HepG2 (cell line): ENCODE results near the gene MAP3K9. TPM values are rescaled to one million over a fixed set of nuclear protein-coding genes. Genes with fewer than 3 reads are reported as not detected.

Experiments
- ATAC-seq: fragments of 200-7000 bp; cut with Tn5 transposase; 3 replicates; pipeline ENCODE4 v1.9.1; 2020; ENCODE audit warnings: mild to moderate bottlenecking, moderate library complexity
- BruUV-seq: library from RNA; stranded (reverse); fragments of 400-500 nt; replicated peaks from 2 replicates; lab custom pipeline; 2021; lab: Mats Ljungman, UMichigan
- CTCF ChIA-PET: fragments of 300-600 bp; formaldehyde crosslinking; extraction: SDS; loops from one replicate; lab custom pipeline; 2021; ENCODE audit warnings: low total read pairs, inconsistent platforms, low intra/inter-chr PET ratio; lab: Yijun Ruan, JAX
- POLR2A ChIA-PET: fragments of 350-600 bp; sonication (Branson Sonifier 250); formaldehyde crosslinking; loops from one replicate; lab custom pipeline; 2020; ENCODE audit warnings: antibody characterized with exemption, inconsistent platforms; lab: Yijun Ruan, JAX
- DNase-seq: peaks from one replicate; pipeline ENCODE4 v3.0.0-alpha.2; 2015; ENCODE audit warnings: low spot score
- FAIRE-seq: peaks from 3 replicates; lab custom pipeline; 2011; peaks lifted over from hg19 to GRCh38; lab: Jason Lieb, UNC
- H2AFZ ChIP-seq: one replicate; pipeline ENCODE4 v1.6.1; 2011; ENCODE audit warnings: low read length, inconsistent platforms
- H3K27ac ChIP-seq: fragments of 300-600 bp; 3 replicates; pipeline ENCODE4 v1.8.0; 2011; ENCODE audit warnings: mixed run types, mild to moderate bottlenecking, mixed read lengths, low read length, inconsistent platforms; ENCODE audit not compliant: insufficient read depth; ENCODE audit errors: extremely low read length
- H3K27me3 ChIP-seq, 2 experiments: fragments of 200-600 bp in 1 of 2; 2 replicates in 1 of 2; 3 replicates in 1 of 2; pipeline versions ENCODE4 v1.6.0 to v1.8.0; 2011; ENCODE audit warnings: low read length in 2 of 2, mild to moderate bottlenecking in 2 of 2, moderate library complexity in 2 of 2, inconsistent platforms in 1 of 2; ENCODE audit not compliant: insufficient read depth in 2 of 2, control insufficient read depth in 1 of 2
- H3K36me3 ChIP-seq, 2 experiments: fragments of 200-600 bp in 1 of 2; replicated peaks in 1 of 2; 2 replicates in 1 of 2; 3 replicates in 1 of 2; pipeline versions ENCODE4 v1.5.1 to v1.8.0; 2011; ENCODE audit warnings: low read length in 2 of 2, inconsistent platforms in 1 of 2; ENCODE audit not compliant: insufficient read depth in 2 of 2, control insufficient read depth in 1 of 2
- H3K4me1 ChIP-seq: 2 replicates; pipeline ENCODE4 v1.5.1; 2012; ENCODE audit warnings: low read length, inconsistent platforms; ENCODE audit not compliant: insufficient read depth
- H3K4me2 ChIP-seq: 2 replicates; pipeline ENCODE4 v1.6.0; 2011; ENCODE audit warnings: low read depth, low read length, inconsistent platforms
- H3K4me3 ChIP-seq, 3 experiments: fragments of 200-600 bp in 1 of 3; sonication (generic), shearing (Covaris generic) in 1 of 3; replicated peaks in 1 of 3; 2 replicates each; pipeline ENCODE4 v1.5.1; 2011 to 2016; ENCODE audit warnings: low read length in 3 of 3, inconsistent platforms in 2 of 3, low read depth in 2 of 3, mild to moderate bottlenecking in 2 of 3, control low read depth in 1 of 3, mixed read lengths in 1 of 3; ENCODE audit not compliant: insufficient read depth in 1 of 3
- H3K79me2 ChIP-seq: one replicate; pipeline ENCODE4 v1.6.1; 2011; ENCODE audit warnings: low read length, inconsistent platforms; ENCODE audit not compliant: insufficient read depth
- H3K9ac ChIP-seq: 2 replicates; pipeline ENCODE4 v1.6.0; 2011; ENCODE audit warnings: mild to moderate bottlenecking, low read depth, low read length, inconsistent platforms; ENCODE audit not compliant: insufficient read depth
- H3K9me3 ChIP-seq: 2 replicates; pipeline ENCODE4 v1.5.1; 2012; ENCODE audit warnings: mild to moderate bottlenecking, low read length
- H4K20me1 ChIP-seq: 2 replicates; pipeline ENCODE4 v1.6.0; 2011; ENCODE audit warnings: inconsistent platforms, mild to moderate bottlenecking, low read length, moderate library complexity; ENCODE audit not compliant: insufficient read depth
- ARHGAP35 ChIP-seq: sonication (generic); formaldehyde crosslinking; IDR thresholded peaks from 2 replicates; pipeline ENCODE4 v1.9.0; 2022; ENCODE audit warnings: mild to moderate bottlenecking, inconsistent platforms, moderate library complexity, missing genetic modification reagents, borderline replicate concordance
- EP300 ChIP-seq, 3 experiments: sonication (generic) in 1 of 3; formaldehyde crosslinking in 1 of 3; IDR thresholded peaks; 2 replicates each; pipeline versions ENCODE4 v1.5.1 to v1.6.1; 2011 to 2020; ENCODE audit warnings: low read depth in 2 of 3, low read length in 2 of 3, borderline replicate concordance in 1 of 3, improper control_type of control experiment in 1 of 3, mild to moderate bottlenecking in 1 of 3, missing genetic modification reagents in 1 of 3, moderate library complexity in 1 of 3
- FOXM1 ChIP-seq: sonication (generic); formaldehyde crosslinking; IDR thresholded peaks from 2 replicates; pipeline ENCODE4 v1.5.0; 2020; ENCODE audit warnings: missing genetic modification reagents
- FUBP1 ChIP-seq: sonication (generic); formaldehyde crosslinking; IDR thresholded peaks from 2 replicates; pipeline ENCODE4 v1.5.1; 2020; ENCODE audit warnings: missing genetic modification reagents, mild to moderate bottlenecking, borderline replicate concordance
- MEIS1 ChIP-seq: sonication (generic); formaldehyde crosslinking; IDR thresholded peaks from 2 replicates; pipeline ENCODE4 v1.9.0; 2021; ENCODE audit warnings: mild to moderate bottlenecking, missing genetic modification reagents, moderate library complexity, borderline replicate concordance
- MEIS2 ChIP-seq: sonication (generic); formaldehyde crosslinking; IDR thresholded peaks from 2 replicates; pipeline ENCODE4 v1.9.0; 2021; ENCODE audit warnings: mild to moderate bottlenecking, missing genetic modification reagents
- REPIN1 ChIP-seq: sonication (generic); formaldehyde crosslinking; IDR thresholded peaks from 2 replicates; pipeline ENCODE4 v1.8.0; 2022; ENCODE audit warnings: missing genetic modification reagents, low read depth, mild to moderate bottlenecking, borderline replicate concordance
- RNF219 ChIP-seq: sonication (generic); formaldehyde crosslinking; IDR thresholded peaks from 2 replicates; pipeline ENCODE4 v1.5.0; 2020; ENCODE audit warnings: mild to moderate bottlenecking, missing genetic modification reagents
- ZBTB46 ChIP-seq: sonication (generic); formaldehyde crosslinking; IDR thresholded peaks from 2 replicates; pipeline ENCODE4 v1.4.0; 2020; ENCODE audit warnings: mild to moderate bottlenecking, missing genetic modification reagents, borderline replicate concordance
- ZMAT5 ChIP-seq: sonication (generic); formaldehyde crosslinking; IDR thresholded peaks from 2 replicates; pipeline ENCODE4 v1.5.0; 2020; ENCODE audit warnings: mild to moderate bottlenecking, low read depth, missing genetic modification reagents, borderline replicate concordance
- ZNF678 ChIP-seq: sonication (generic); formaldehyde crosslinking; IDR thresholded peaks from 2 replicates; pipeline ENCODE4 v1.4.0; 2020; ENCODE audit warnings: mild to moderate bottlenecking, missing genetic modification reagents
- WGBS: methylation state at CpG from one replicate; pipeline ENCODE4 v1.1.6; 2017; ENCODE audit warnings: low lambda C conversion rate; 5-methylcytosine and 5-hydroxymethylcytosine counted together
- in situ Hi-C: cut with HindIII; loops from 2 replicates; pipeline ENCODE4 v1.10.0; 2017; ENCODE audit warnings: low pct_unique_long_range_greater_than_20kb; ENCODE audit not compliant: extremely low pct_ligation_motif_present
- intact Hi-C: fragments of 100-400 bp; cut with micrococcal nuclease; formaldehyde crosslinking; loops from one replicate; pipeline ENCODE4 v1.10.0; 2022; ENCODE audit not compliant: unreplicated experiment
- polyA plus RNA-seq, 8 experiments: library from polyadenylated mRNA; depleted of rRNA in 3 of 8; stranded (reverse) in 7 of 8; unstranded in 1 of 8; fragments of >200 nt; fragmentation: Illumina TruSeq in 4 of 8; extraction: Trizol in 4 of 8; gene quantifications; 2 replicates each; pipeline versions ENCODE4 v1.2.1 to v1.2.3, GENCODE V29; 2011 to 2016; ENCODE audit warnings: low read depth in 4 of 8, missing spikeins in 1 of 8, mixed read lengths in 1 of 8; ENCODE audit not compliant: insufficient read depth in 1 of 8
- total RNA-seq, 5 experiments: library from RNA; depleted of rRNA; stranded (reverse); fragments of >200 nt; fragmentation: Illumina TruSeq; extraction: Trizol; gene quantifications; 2 replicates each; pipeline ENCODE4 v1.2.3, GENCODE V29; 2016; ENCODE audit warnings: low read depth in 1 of 5
- TF ChIP-seq, protein P1 (sequence below): sonication (generic); formaldehyde crosslinking; IDR thresholded peaks from 2 replicates; pipeline ENCODE4 v1.4.0; 2020; ENCODE audit warnings: missing genetic modification reagents, borderline replicate concordance

The MAP3K9 gene
- total and polyA plus RNA-seq, 2 of the 13 experiments (the other 11 are each of a cell fraction or from before 2014, with no cell fraction given) = 4.3 to 4.5 TPM

DNA sequence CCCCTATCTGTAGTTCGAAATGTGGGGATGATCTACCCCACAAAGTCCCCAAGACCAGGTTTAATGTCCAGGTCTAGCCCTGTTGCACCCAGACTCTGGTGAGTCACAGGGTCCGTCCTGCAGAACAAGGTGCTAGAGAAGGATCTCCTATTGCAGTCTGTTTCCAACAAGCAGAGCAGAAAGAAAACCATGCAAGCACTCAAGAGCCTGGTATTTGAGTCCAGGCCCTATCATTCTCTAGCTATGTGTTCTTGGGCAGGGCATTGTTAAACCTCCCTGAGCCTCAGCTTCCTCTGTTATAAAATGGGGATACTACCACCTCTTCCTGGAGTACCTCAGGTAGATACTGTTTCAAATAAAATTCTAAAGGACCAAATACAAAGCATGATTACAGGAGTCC lies 24.4 kb downstream of the MAP3K9 start:
- in situ Hi-C loops (no loop called here), intact Hi-C loops (no loop called here)
- no peak for DNase-seq
- peaks cover 4% of the 10 kb centered on the region for H3K79me2 ChIP-seq
- ChIA-PET POLR2A (no interaction called here), CTCF (no interaction called here)
- FAIRE-seq = no peak
- H3K27me3 ChIP-seq = no peaks in the 10 kb centered on the region
- WGBS = 86% methylated on average over 2 of the region's 2 CpGs
- no peak overlapping the region for H3K4me3 ChIP-seq
- no peaks in the 10 kb centered on the region for H4K20me1 ChIP-seq
- no peak overlapping the region for H2AFZ ChIP-seq
- no peaks in the 10 kb centered on the region for H3K4me1 ChIP-seq
- no peak overlapping the region for H3K4me2 ChIP-seq
- H3K27ac ChIP-seq = no peak overlapping the region
- no peak overlapping the region for H3K9ac ChIP-seq
- no peaks in the 10 kb centered on the region for H3K9me3 ChIP-seq
- BruUV-seq = no TSS peak
- peaks cover 7 to 11% of the 10 kb centered on the region in 2 experiments; a peak in 3 of 5 replicates for H3K36me3 ChIP-seq
- no peak for ATAC-seq
- TF ChIP-seq, protein P1, sequence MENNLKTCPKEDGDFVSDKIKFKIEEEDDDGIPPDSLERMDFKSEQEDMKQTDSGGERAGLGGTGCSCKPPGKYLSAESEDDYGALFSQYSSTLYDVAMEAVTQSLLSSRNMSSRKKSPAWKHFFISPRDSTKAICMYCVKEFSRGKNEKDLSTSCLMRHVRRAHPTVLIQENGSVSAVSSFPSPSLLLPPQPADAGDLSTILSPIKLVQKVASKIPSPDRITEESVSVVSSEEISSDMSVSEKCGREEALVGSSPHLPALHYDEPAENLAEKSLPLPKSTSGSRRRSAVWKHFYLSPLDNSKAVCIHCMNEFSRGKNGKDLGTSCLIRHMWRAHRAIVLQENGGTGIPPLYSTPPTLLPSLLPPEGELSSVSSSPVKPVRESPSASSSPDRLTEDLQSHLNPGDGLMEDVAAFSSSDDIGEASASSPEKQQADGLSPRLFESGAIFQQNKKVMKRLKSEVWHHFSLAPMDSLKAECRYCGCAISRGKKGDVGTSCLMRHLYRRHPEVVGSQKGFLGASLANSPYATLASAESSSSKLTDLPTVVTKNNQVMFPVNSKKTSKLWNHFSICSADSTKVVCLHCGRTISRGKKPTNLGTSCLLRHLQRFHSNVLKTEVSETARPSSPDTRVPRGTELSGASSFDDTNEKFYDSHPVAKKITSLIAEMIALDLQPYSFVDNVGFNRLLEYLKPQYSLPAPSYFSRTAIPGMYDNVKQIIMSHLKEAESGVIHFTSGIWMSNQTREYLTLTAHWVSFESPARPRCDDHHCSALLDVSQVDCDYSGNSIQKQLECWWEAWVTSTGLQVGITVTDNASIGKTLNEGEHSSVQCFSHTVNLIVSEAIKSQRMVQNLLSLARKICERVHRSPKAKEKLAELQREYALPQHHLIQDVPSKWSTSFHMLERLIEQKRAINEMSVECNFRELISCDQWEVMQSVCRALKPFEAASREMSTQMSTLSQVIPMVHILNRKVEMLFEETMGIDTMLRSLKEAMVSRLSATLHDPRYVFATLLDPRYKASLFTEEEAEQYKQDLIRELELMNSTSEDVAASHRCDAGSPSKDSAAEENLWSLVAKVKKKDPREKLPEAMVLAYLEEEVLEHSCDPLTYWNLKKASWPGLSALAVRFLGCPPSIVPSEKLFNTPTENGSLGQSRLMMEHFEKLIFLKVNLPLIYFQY (CRISPR knock-in tag) = no peak
- TF ChIP-seq ARHGAP35 (CRISPR knock-in tag) (no peak), MEIS2 (CRISPR knock-in tag) (no peak), RNF219 (no peak), FUBP1 (no peak), ZMAT5 (CRISPR knock-in tag) (no peak), ZNF678 (no peak), EP300 (IDR thresholded peaks at IDR 0.05; ENCODE audit: low read depth in 2 of 2, low read length in 2 of 2) (no peak), EP300 (CRISPR knock-in tag; IDR thresholded peaks at IDR 0.05; ENCODE audit: borderline replicate concordance) (no peak), MEIS1 (CRISPR knock-in tag) (no peak), ZBTB46 (CRISPR knock-in tag) (no peak), FOXM1 (no peak), REPIN1 (CRISPR knock-in tag) (no peak)
